ENCODE measurements around the gene RTN4R. TPM values are rescaled to one million over a fixed set of nuclear protein-coding genes. Genes with fewer than 3 reads are reported as not detected.
"Not testable (repeated sequence)": the region's sequence is repeated elsewhere in the genome, so short reads cannot be mapped to it uniquely, and the experiment has no call there.

RTN4R gene
- total RNA-seq, 2 experiments from 2014 or later = 0.36 to 0.50 TPM

- no peak overlapping the region for H3K27ac ChIP-seq (ENCODE audit: low read depth in 1 of 2, low read length in 2 of 2)
- Mint-ChIP-seq H3K27me3 (no peaks in the 10 kb centered on the region), H3K4me3 (no peak overlapping the region), H3K27ac (no peak overlapping the region), H3K9me3 (no peaks in the 10 kb centered on the region), H3K4me1 (ENCODE audit: low read depth) (no peaks in the 10 kb centered on the region), H3K36me3 (ENCODE audit: low read depth) (no peaks in the 10 kb centered on the region)
- ATAC-seq (ENCODE audit: poor library complexity) (no peak), DNase-seq (no peak)
- CTCF ChIA-PET = no interaction called here
- H3K9me3 ChIP-seq (ENCODE audit: control insufficient read depth in 1 of 2, insufficient read depth in 1 of 2, low read length in 2 of 2) = no peaks in the 10 kb centered on the region
- intact Hi-C loops (cut with DNase I, micrococcal nuclease) = no loop called here
- H3K27me3 ChIP-seq (ENCODE audit: control insufficient read depth in 1 of 2, insufficient read depth in 2 of 2, low read length in 2 of 2) = no peaks in the 10 kb centered on the region
- H3K36me3 ChIP-seq (ENCODE audit: insufficient read depth, low read length) = no peaks in the 10 kb centered on the region
- no peak for TF ChIP-seq CTCF (IDR thresholded peaks at IDR 0.05)
- no peak overlapping the region for H3K4me3 ChIP-seq (ENCODE audit: low read length)
- H3K4me1 ChIP-seq (ENCODE audit: insufficient read depth, low read length) = peaks cover 2% of the 10 kb centered on the region
- POLR2A ChIA-PET = no interaction called here
Measured at GRCh38 chr22:20290578-20291248, 22.6 kb upstream of the RTN4R start.

GRCh38 chr22:20290045-20290392, 21.9 kb upstream of the RTN4R start:
- Mint-ChIP-seq H3K36me3 (ENCODE audit: low read depth) (no peaks in the 10 kb centered on the region), H3K27me3 (no peaks in the 10 kb centered on the region), H3K4me1 (ENCODE audit: low read depth) (no peaks in the 10 kb centered on the region), H3K4me3 (no peak overlapping the region), H3K9me3 (no peaks in the 10 kb centered on the region), H3K27ac (no peak overlapping the region)
- CTCF ChIA-PET = no interaction called here
- no peaks in the 10 kb centered on the region for H3K36me3 ChIP-seq (ENCODE audit: insufficient read depth, low read length)
- POLR2A ChIA-PET = no interaction called here
- H3K4me1 ChIP-seq (ENCODE audit: insufficient read depth, low read length) = peaks cover 5% of the 10 kb centered on the region
- DNase-seq (no peak), ATAC-seq (ENCODE audit: poor library complexity) (no peak)
- intact Hi-C loops (cut with DNase I, micrococcal nuclease) = no loop called here
- no peak overlapping the region for H3K27ac ChIP-seq (ENCODE audit: low read depth in 1 of 2, low read length in 2 of 2)
- no peak for TF ChIP-seq CTCF (IDR thresholded peaks at IDR 0.05)
- H3K4me3 ChIP-seq (ENCODE audit: low read length) = no peak overlapping the region
- H3K9me3 ChIP-seq (ENCODE audit: control insufficient read depth in 1 of 2, insufficient read depth in 1 of 2, low read length in 2 of 2) = no peaks in the 10 kb centered on the region
- H3K27me3 ChIP-seq (ENCODE audit: control insufficient read depth in 1 of 2, insufficient read depth in 2 of 2, low read length in 2 of 2) = no peaks in the 10 kb centered on the region

GRCh38 chr22:20289182-20290044, 21.3 kb upstream of the RTN4R start:
- POLR2A ChIA-PET; H3K9me3 Mint-ChIP-seq; H3K27ac Mint-ChIP-seq; H3K9me3 ChIP-seq (ENCODE audit: control insufficient read depth in 1 of 2, insufficient read depth in 1 of 2, low read length in 2 of 2); CTCF ChIA-PET; H3K36me3 ChIP-seq (ENCODE audit: insufficient read depth, low read length); H3K27ac ChIP-seq (ENCODE audit: low read depth in 1 of 2, low read length in 2 of 2); H3K4me1 Mint-ChIP-seq (ENCODE audit: low read depth); H3K36me3 Mint-ChIP-seq (ENCODE audit: low read depth); ATAC-seq (ENCODE audit: poor library complexity); DNase-seq; H3K4me1 ChIP-seq (ENCODE audit: insufficient read depth, low read length); H3K4me3 Mint-ChIP-seq; H3K27me3 Mint-ChIP-seq; H3K27me3 ChIP-seq (ENCODE audit: control insufficient read depth in 1 of 2, insufficient read depth in 2 of 2, low read length in 2 of 2); H3K4me3 ChIP-seq (ENCODE audit: low read length): not testable (repeated sequence)
- intact Hi-C loops (cut with DNase I, micrococcal nuclease) = loop anchor here in 1 of 2 experiments (10.0 kb wide), 1 partner anchor 325 kb away; no protein-coding TSS in a partner anchor

- H3K4me3 Mint-ChIP-seq; H3K27me3 Mint-ChIP-seq; H3K9me3 ChIP-seq (ENCODE audit: control insufficient read depth in 1 of 2, insufficient read depth in 1 of 2, low read length in 2 of 2); H3K4me3 ChIP-seq (ENCODE audit: low read length); H3K9me3 Mint-ChIP-seq; H3K27ac ChIP-seq (ENCODE audit: low read depth in 1 of 2, low read length in 2 of 2); ATAC-seq (ENCODE audit: poor library complexity); DNase-seq; H3K36me3 ChIP-seq (ENCODE audit: insufficient read depth, low read length); H3K36me3 Mint-ChIP-seq (ENCODE audit: low read depth); H3K4me1 Mint-ChIP-seq (ENCODE audit: low read depth); H3K4me1 ChIP-seq (ENCODE audit: insufficient read depth, low read length); H3K27ac Mint-ChIP-seq; H3K27me3 ChIP-seq (ENCODE audit: control insufficient read depth in 1 of 2, insufficient read depth in 2 of 2, low read length in 2 of 2); POLR2A ChIA-PET: not testable (repeated sequence)
- CTCF ChIA-PET = interaction anchor here (1.1 kb wide), 1 partner anchor 130 kb away, joined by 6 read pairs; no protein-coding TSS in a partner anchor
- intact Hi-C loops (cut with DNase I, micrococcal nuclease) = loop anchor here in 1 of 2 experiments (10.0 kb wide), 1 partner anchor 322 kb away; no protein-coding TSS in a partner anchor
Measured at GRCh38 chr22:20286784-20287423, 18.8 kb upstream of the RTN4R start.

- POLR2A ChIA-PET; H3K27ac Mint-ChIP-seq; H3K27me3 ChIP-seq (ENCODE audit: control insufficient read depth in 1 of 2, insufficient read depth in 2 of 2, low read length in 2 of 2); ATAC-seq (ENCODE audit: poor library complexity); H3K4me3 Mint-ChIP-seq; H3K4me3 ChIP-seq (ENCODE audit: low read length); H3K9me3 Mint-ChIP-seq; DNase-seq; H3K36me3 ChIP-seq (ENCODE audit: insufficient read depth, low read length); H3K9me3 ChIP-seq (ENCODE audit: control insufficient read depth in 1 of 2, insufficient read depth in 1 of 2, low read length in 2 of 2); H3K4me1 ChIP-seq (ENCODE audit: insufficient read depth, low read length); H3K36me3 Mint-ChIP-seq (ENCODE audit: low read depth); H3K27me3 Mint-ChIP-seq; H3K4me1 Mint-ChIP-seq (ENCODE audit: low read depth); H3K27ac ChIP-seq (ENCODE audit: low read depth in 1 of 2, low read length in 2 of 2): not testable (repeated sequence)
- CTCF ChIA-PET = interaction anchor here (1.1 kb wide), 1 partner anchor 129 kb away, joined by 6 read pairs; no protein-coding TSS in a partner anchor
- intact Hi-C loops (cut with DNase I, micrococcal nuclease) = loop anchor here in 1 of 2 experiments (10.0 kb wide), 1 partner anchor 321 kb away; no protein-coding TSS in a partner anchor
Measured at GRCh38 chr22:20286312-20286660, 18.2 kb upstream of the RTN4R start.
